NB4 (cell line): ENCODE data around the gene CDC27.
"Not testable (repeated sequence)": the region's sequence is repeated elsewhere in the genome, so short reads cannot be mapped to it uniquely, and the experiment has no call there.

Experiments used
- TF ChIP-seq, protein P1 (sequence below): IDR thresholded peaks from one replicate; pipeline ENCODE4 v1.5.1; 2012; ENCODE audit warnings: low read depth, low read length
- TF ChIP-seq, protein P2 (sequence below): IDR thresholded peaks from 2 replicates; pipeline ENCODE4 v1.6.1; 2011; ENCODE audit warnings: low read depth, low read length

DNA sequence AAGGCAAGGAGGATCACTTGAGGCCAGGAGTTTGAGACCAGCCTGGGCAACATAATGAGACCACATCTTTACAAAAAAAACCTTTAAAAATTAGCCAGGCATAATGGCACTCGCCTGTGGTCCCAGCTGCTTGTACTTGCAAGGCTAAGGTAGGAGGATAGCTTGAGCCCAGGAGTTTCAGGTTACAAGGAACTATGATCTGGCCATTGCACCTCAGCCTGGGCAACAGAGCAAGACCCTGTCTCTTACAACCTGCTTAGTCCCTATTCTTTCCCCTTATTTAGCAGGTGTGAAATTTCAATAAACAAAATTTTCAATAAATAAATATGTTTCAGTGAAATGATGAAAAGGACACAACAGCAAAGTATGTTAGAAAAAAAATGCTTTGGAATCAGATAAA is 114.7 kb downstream of the CDC27 start:
- TF ChIP-seq, protein P1, sequence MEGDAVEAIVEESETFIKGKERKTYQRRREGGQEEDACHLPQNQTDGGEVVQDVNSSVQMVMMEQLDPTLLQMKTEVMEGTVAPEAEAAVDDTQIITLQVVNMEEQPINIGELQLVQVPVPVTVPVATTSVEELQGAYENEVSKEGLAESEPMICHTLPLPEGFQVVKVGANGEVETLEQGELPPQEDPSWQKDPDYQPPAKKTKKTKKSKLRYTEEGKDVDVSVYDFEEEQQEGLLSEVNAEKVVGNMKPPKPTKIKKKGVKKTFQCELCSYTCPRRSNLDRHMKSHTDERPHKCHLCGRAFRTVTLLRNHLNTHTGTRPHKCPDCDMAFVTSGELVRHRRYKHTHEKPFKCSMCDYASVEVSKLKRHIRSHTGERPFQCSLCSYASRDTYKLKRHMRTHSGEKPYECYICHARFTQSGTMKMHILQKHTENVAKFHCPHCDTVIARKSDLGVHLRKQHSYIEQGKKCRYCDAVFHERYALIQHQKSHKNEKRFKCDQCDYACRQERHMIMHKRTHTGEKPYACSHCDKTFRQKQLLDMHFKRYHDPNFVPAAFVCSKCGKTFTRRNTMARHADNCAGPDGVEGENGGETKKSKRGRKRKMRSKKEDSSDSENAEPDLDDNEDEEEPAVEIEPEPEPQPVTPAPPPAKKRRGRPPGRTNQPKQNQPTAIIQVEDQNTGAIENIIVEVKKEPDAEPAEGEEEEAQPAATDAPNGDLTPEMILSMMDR = not testable (repeated sequence)
- TF ChIP-seq, protein P2, sequence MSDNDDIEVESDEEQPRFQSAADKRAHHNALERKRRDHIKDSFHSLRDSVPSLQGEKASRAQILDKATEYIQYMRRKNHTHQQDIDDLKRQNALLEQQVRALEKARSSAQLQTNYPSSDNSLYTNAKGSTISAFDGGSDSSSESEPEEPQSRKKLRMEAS = not testable (repeated sequence)
